Epithelial cell of esophagus (primary cell): Measurements from ENCODE around the gene GNAS.
A peak's percentile ranks its signal among the peaks of the same experiment; 100 is the strongest.

Source experiments
- DNase-seq: peaks from one replicate; pipeline ENCODE4 v3.0.0; 2010; ENCODE audit warnings: low read depth
- H3K4me3 ChIP-seq: 2 replicates; pipeline ENCODE4 v1.5.1; 2011; ENCODE audit warnings: mild to moderate bottlenecking, low read length, control low read depth
- TF ChIP-seq, protein P1 (sequence below): IDR thresholded peaks from 2 replicates; pipeline ENCODE4 v1.5.1; 2011; ENCODE audit warnings: low read depth, mild to moderate bottlenecking, low read length, control low read depth, inconsistent platforms; ENCODE audit not compliant: insufficient read depth; ENCODE audit errors: missing control alignments

GNAS gene

DNA sequence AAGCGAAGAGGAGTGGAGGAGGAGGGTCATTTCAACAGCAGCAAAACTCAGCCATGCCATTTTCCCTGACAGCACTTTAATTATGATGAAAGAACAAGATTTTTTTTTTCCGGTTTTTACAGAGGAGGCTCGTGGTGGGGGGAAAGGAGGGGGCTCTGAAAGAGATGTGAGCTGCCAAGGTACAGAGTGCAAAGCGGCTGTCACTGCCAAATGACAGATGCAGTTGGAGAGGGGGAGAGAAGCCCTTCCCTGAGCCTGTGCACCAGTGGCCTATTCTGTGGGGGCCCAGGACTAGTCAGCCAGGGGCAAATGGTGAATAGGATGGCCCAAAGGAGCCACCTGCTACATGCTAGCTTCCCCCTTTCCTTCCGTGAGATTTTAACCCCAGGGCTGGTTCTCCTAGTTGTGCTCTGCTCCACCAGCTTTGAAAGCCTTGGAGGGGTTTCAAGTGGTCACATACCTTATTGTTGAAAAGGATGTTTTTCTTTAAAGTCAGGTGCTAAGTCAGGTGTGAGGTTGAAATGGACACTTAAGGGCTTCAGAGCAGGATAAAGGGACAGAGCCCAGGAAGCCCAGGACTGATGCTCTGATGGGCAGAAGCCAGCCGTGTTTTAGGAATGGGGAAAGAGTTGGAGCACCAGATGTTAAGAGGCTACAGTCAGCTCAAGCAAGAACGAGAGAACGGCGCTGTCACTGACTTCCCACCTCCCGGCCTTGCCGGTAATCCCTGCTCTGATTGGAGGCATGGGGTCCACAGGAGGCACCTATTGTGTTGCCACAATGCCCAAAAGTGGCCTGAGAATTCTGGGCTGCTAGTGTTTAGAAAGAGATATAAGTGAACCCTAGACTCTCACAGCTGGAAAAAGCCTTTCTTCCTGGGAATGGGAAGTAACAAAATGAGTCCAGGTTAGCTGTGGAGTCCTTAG is 24.8 kb downstream of the GNAS start:
- TF ChIP-seq, protein P1, sequence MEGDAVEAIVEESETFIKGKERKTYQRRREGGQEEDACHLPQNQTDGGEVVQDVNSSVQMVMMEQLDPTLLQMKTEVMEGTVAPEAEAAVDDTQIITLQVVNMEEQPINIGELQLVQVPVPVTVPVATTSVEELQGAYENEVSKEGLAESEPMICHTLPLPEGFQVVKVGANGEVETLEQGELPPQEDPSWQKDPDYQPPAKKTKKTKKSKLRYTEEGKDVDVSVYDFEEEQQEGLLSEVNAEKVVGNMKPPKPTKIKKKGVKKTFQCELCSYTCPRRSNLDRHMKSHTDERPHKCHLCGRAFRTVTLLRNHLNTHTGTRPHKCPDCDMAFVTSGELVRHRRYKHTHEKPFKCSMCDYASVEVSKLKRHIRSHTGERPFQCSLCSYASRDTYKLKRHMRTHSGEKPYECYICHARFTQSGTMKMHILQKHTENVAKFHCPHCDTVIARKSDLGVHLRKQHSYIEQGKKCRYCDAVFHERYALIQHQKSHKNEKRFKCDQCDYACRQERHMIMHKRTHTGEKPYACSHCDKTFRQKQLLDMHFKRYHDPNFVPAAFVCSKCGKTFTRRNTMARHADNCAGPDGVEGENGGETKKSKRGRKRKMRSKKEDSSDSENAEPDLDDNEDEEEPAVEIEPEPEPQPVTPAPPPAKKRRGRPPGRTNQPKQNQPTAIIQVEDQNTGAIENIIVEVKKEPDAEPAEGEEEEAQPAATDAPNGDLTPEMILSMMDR: no peak
- no peak for DNase-seq
- H3K4me3 ChIP-seq: no peak overlapping the region

DNA sequence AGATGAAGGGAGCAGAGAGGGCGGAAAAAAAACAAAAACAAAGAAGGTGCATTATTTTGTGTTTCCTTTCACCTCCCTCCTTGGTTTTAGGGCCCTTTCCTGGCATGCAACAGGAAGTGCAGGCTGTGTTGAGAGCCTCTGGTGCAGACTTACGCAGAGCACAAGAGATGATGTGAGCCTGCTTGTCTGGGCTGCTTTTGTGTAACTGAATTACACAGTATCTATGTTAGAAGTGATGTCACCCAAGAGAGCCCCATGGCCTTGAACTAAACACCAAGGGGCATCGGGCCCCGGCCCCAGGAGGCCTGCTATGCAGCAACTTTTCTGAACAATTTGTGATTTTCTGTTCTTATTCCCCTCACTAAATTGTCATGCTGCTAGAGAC is 25.5 kb downstream of the GNAS start:
- DNase-seq: no peak
- H3K4me3 ChIP-seq: no peak overlapping the region
- TF ChIP-seq, protein P1: no peak

DNA sequence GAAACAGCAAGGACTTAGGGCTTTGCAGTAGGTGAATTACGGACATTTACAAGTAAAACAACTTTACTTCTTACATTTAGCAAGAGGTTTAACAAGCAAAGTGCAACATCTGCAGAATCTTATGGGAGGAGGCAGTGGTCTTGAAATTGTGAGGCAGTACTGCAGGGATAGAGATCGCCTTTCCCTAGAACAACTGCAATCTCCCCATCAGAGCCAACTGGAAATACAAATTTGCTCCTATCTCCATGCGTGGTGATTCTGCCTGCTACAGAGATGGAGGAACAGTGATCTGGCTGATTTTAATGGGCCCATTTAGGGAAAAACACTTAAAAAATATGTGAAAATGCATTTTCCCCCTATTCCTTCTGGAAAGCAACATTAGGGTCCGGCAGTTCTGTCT is 25.9 kb downstream of the GNAS start:
- no peak overlapping the region for H3K4me3 ChIP-seq
- no peak for DNase-seq

DNA sequence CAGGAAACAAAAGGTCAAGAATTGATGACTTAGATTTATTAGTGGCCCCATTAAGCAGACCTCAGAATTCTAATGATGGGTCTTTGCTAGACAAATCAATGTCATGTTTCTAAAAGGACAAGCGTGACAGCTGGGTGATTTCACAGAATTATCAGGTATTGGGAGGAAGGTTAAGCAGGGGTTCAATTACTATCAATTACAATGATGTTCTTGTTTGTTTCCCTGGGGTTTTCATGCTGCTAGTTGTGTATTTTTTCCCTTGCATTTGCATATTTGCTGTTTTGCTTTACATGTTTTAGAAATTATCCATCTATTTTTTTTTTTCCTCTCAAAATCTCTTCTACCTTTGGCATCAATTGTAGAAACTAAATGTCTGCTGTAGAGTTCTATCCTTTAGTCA is 27.9 kb downstream of the GNAS start:
- TF ChIP-seq, protein P1: no peak
- no peak for DNase-seq
- no peak overlapping the region for H3K4me3 ChIP-seq

More for the DNA sequence above, 25.9 kb downstream of the GNAS start:
- TF ChIP-seq, protein P1: no peak

DNA sequence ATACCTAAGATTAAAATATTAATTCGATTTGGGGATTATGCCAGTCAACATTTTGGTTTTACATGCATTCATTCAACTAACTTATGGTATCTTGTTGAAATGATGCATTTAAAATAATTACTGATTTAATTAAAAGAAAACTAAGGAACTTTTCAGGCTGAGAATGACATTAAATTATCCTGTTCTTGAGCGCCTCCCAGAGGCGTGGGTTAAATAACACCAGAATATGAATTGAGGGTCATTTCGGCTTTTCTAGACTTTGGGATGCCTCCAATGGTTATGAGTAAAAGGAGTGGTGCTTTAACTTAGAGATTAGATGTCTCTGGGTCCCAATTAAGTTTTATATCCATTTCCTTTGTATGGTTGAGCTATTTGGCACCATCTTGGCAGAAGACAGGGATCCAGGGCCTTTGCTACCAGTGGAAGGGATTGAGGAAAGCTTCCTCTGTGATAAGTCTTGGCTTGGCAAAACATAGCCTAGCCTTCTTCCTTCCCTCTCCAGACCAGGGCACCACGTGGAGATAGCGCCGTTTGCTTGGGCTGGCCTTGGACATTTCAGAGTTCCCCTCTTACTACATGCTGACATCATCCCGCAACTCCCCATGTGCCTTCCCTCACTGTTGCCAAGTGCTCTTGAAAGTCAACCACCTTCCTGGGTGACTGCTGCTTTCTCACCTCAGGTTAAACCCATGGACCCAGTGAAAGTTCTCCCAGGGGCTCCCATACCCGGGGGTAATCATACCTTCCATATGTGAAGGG is 28.7 kb downstream of the GNAS start:
- H3K4me3 ChIP-seq: no peak overlapping the region
- TF ChIP-seq, protein P1: peak; percentile 18
- no peak for DNase-seq

DNA sequence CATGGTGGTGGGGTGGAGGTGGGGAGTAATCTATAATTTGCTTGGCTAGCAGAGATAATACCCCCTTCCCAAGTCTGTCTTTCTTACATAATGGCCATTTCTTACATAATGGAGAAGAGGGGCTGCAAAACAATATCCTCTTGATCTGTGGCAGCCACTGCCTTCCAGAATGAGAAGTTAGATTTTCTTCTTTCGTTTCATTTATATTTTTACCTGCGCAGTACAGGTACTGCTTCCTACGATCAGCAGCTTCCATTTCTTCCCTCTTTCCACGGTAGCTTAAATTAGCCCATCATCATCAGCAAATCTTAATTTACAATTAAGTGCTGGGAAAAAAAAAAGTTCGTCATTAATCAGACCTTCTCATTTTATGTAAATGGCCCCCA is 30.2 kb downstream of the GNAS start:
- DNase-seq: no peak
- H3K4me3 ChIP-seq: no peak overlapping the region
- TF ChIP-seq, protein P1: no peak

DNA sequence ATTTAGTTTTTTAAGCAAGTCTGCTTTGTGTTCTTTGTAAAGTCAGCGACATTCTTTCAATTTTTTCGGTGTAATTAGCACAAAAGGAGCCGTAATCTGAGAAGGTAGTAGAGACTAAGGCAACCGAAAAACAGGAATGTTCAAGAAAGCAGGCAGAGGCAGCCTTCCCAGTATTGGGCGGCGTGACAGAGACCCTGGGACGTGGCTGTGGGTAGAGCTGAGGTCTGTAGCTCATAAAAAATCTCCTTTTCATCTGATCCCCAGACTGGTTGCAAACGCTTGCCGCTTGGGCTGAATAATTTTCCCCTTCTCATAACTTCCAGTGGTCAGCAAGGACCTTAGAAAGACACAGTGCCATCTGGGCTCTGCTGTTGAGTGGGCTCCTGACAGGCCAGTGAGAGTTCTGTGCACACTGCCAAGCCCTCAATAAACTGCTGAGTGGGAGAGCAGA is 30.8 kb downstream of the GNAS start:
- TF ChIP-seq, protein P1: no peak
- no peak overlapping the region for H3K4me3 ChIP-seq
- DNase-seq: no peak
